HepG2 (cell line): Measurements from ENCODE around the gene STIP1. TPM values are rescaled to one million over a fixed set of nuclear protein-coding genes. Genes with fewer than 3 reads are reported as not detected.
A peak's percentile ranks its signal among the peaks of the same experiment; 100 is the strongest.

Source experiments
- HNF4A ChIP-seq: sonication (generic); formaldehyde crosslinking; IDR thresholded peaks from 2 replicates; pipeline ENCODE4 v1.4.0; 2020; ENCODE audit warnings: missing genetic modification reagents
- KMT2A ChIP-seq: sonication (generic); formaldehyde crosslinking; IDR thresholded peaks from 2 replicates; pipeline ENCODE4 v1.4.0; 2020; ENCODE audit warnings: missing genetic modification reagents
- MED1 ChIP-seq: sonication (generic); formaldehyde crosslinking; IDR thresholded peaks from 2 replicates; pipeline ENCODE4 v1.4.0; 2020; ENCODE audit warnings: missing genetic modification reagents
- NCOA2 ChIP-seq: sonication (generic); formaldehyde crosslinking; IDR thresholded peaks from 2 replicates; pipeline ENCODE4 v1.8.0; 2022; ENCODE audit warnings: inconsistent platforms
- POLR2AphosphoS2 ChIP-seq: IDR thresholded peaks from 2 replicates; pipeline ENCODE4 v1.6.1; 2011; ENCODE audit warnings: low read depth, low read length, improper control_type of control experiment
- SIX4 ChIP-seq: sonication (generic); formaldehyde crosslinking; IDR thresholded peaks from 2 replicates; pipeline ENCODE4 v1.4.0; 2020; ENCODE audit warnings: missing genetic modification reagents
- SRSF4 ChIP-seq: fragments of 200-400 bp; formaldehyde crosslinking; IDR thresholded peaks from one replicate; pipeline ENCODE4 v1.6.1; 2018; ENCODE audit warnings: mild to moderate bottlenecking, low read depth, low read length, moderate library complexity; ENCODE audit not compliant: poor library complexity, severe bottlenecking
- ZNF749 ChIP-seq: sonication (generic); formaldehyde crosslinking; IDR thresholded peaks from 2 replicates; pipeline ENCODE4 v1.8.0; 2022; ENCODE audit warnings: mild to moderate bottlenecking, missing genetic modification reagents, moderate library complexity, borderline replicate concordance
- polyA plus RNA-seq, 8 experiments: library from polyadenylated mRNA; depleted of rRNA in 3 of 8; stranded (reverse) in 7 of 8; unstranded in 1 of 8; fragments of >200 nt; fragmentation: Illumina TruSeq in 4 of 8; extraction: Trizol in 4 of 8; gene quantifications; 2 replicates each; pipeline versions ENCODE4 v1.2.1 to v1.2.3, GENCODE V29; 2011 to 2016; ENCODE audit warnings: low read depth in 4 of 8, missing spikeins in 1 of 8, mixed read lengths in 1 of 8; ENCODE audit not compliant: insufficient read depth in 1 of 8
- total RNA-seq, 5 experiments: library from RNA; depleted of rRNA; stranded (reverse); fragments of >200 nt; fragmentation: Illumina TruSeq; extraction: Trizol; gene quantifications; 2 replicates each; pipeline ENCODE4 v1.2.3, GENCODE V29; 2016; ENCODE audit warnings: low read depth in 1 of 5
- TF ChIP-seq, protein P1 (sequence below): sonication (generic); formaldehyde crosslinking; IDR thresholded peaks from 2 replicates; pipeline ENCODE4 v1.5.1; 2020; ENCODE audit warnings: mild to moderate bottlenecking, missing genetic modification reagents, borderline replicate concordance
- TF ChIP-seq, protein P2 (sequence below): sonication (generic); formaldehyde crosslinking; IDR thresholded peaks from 2 replicates; pipeline ENCODE4 v1.5.1; 2020; ENCODE audit warnings: missing genetic modification reagents, mild to moderate bottlenecking, borderline replicate concordance
- TF ChIP-seq, protein P3 (sequence below): sonication (generic); formaldehyde crosslinking; IDR thresholded peaks from 2 replicates; pipeline ENCODE4 v1.4.0; 2020; ENCODE audit warnings: mild to moderate bottlenecking, missing genetic modification reagents
- TF ChIP-seq, protein P4 (sequence below): sonication (generic); formaldehyde crosslinking; IDR thresholded peaks from 2 replicates; pipeline ENCODE4 v1.8.1; 2022; ENCODE audit warnings: mild to moderate bottlenecking, missing genetic modification reagents
- TF ChIP-seq, protein P5 (sequence below): sonication (generic); formaldehyde crosslinking; IDR thresholded peaks from 2 replicates; pipeline ENCODE4 v1.5.0; 2020; ENCODE audit warnings: mild to moderate bottlenecking, missing genetic modification reagents

STIP1 gene
- total and polyA plus RNA-seq, 2 of the 13 experiments (the other 11 are each of a cell fraction or from before 2014, with no cell fraction given): 81.1 to 217 TPM

DNA sequence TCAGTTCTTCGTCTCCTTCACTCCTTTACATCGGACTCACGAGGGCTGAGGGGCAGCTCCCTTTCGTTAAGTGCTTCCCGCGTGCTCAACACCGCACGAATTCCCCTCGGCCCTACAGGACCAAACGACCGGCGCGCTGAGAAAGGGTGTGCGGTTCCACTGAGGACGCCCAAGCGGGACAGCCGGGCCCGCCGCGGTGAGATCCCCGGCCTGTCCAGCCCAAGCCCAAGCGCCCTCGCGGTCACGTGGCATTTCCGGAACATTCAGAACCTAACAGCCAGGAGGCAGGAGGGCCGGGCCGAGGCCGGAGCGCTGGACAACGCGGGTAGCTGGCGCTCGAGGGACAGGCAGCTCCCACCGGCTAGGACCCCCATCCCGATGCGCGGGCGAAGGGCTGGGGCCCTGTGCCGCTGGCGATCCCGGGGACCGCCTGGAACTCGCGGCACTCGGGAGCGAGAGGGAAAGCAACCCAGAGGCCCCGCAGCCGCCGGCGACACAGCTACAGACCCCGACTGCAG is 737 bp upstream of the STIP1 start (continued):
- TF ChIP-seq, protein P1, sequence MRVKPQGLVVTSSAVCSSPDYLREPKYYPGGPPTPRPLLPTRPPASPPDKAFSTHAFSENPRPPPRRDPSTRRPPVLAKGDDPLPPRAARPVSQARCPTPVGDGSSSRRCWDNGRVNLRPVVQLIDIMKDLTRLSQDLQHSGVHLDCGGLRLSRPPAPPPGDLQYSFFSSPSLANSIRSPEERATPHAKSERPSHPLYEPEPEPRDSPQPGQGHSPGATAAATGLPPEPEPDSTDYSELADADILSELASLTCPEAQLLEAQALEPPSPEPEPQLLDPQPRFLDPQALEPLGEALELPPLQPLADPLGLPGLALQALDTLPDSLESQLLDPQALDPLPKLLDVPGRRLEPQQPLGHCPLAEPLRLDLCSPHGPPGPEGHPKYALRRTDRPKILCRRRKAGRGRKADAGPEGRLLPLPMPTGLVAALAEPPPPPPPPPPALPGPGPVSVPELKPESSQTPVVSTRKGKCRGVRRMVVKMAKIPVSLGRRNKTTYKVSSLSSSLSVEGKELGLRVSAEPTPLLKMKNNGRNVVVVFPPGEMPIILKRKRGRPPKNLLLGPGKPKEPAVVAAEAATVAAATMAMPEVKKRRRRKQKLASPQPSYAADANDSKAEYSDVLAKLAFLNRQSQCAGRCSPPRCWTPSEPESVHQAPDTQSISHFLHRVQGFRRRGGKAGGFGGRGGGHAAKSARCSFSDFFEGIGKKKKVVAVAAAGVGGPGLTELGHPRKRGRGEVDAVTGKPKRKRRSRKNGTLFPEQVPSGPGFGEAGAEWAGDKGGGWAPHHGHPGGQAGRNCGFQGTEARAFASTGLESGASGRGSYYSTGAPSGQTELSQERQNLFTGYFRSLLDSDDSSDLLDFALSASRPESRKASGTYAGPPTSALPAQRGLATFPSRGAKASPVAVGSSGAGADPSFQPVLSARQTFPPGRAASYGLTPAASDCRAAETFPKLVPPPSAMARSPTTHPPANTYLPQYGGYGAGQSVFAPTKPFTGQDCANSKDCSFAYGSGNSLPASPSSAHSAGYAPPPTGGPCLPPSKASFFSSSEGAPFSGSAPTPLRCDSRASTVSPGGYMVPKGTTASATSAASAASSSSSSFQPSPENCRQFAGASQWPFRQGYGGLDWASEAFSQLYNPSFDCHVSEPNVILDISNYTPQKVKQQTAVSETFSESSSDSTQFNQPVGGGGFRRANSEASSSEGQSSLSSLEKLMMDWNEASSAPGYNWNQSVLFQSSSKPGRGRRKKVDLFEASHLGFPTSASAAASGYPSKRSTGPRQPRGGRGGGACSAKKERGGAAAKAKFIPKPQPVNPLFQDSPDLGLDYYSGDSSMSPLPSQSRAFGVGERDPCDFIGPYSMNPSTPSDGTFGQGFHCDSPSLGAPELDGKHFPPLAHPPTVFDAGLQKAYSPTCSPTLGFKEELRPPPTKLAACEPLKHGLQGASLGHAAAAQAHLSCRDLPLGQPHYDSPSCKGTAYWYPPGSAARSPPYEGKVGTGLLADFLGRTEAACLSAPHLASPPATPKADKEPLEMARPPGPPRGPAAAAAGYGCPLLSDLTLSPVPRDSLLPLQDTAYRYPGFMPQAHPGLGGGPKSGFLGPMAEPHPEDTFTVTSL (CRISPR knock-in tag): peak; percentile 67; the same call in 1 of the 2 replicates
- TF ChIP-seq, protein P2, sequence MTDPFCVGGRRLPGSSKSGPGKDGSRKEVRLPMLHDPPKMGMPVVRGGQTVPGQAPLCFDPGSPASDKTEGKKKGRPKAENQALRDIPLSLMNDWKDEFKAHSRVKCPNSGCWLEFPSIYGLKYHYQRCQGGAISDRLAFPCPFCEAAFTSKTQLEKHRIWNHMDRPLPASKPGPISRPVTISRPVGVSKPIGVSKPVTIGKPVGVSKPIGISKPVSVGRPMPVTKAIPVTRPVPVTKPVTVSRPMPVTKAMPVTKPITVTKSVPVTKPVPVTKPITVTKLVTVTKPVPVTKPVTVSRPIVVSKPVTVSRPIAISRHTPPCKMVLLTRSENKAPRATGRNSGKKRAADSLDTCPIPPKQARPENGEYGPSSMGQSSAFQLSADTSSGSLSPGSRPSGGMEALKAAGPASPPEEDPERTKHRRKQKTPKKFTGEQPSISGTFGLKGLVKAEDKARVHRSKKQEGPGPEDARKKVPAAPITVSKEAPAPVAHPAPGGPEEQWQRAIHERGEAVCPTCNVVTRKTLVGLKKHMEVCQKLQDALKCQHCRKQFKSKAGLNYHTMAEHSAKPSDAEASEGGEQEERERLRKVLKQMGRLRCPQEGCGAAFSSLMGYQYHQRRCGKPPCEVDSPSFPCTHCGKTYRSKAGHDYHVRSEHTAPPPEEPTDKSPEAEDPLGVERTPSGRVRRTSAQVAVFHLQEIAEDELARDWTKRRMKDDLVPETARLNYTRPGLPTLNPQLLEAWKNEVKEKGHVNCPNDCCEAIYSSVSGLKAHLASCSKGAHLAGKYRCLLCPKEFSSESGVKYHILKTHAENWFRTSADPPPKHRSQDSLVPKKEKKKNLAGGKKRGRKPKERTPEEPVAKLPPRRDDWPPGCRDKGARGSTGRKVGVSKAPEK (CRISPR knock-in tag): 0 out of 2 replicates have a peak, but pooled peaks have one; percentile 47
- TF ChIP-seq, protein P3, sequence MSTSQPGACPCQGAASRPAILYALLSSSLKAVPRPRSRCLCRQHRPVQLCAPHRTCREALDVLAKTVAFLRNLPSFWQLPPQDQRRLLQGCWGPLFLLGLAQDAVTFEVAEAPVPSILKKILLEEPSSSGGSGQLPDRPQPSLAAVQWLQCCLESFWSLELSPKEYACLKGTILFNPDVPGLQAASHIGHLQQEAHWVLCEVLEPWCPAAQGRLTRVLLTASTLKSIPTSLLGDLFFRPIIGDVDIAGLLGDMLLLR (CRISPR knock-in tag): peak; percentile 98
- TF ChIP-seq, protein P4, sequence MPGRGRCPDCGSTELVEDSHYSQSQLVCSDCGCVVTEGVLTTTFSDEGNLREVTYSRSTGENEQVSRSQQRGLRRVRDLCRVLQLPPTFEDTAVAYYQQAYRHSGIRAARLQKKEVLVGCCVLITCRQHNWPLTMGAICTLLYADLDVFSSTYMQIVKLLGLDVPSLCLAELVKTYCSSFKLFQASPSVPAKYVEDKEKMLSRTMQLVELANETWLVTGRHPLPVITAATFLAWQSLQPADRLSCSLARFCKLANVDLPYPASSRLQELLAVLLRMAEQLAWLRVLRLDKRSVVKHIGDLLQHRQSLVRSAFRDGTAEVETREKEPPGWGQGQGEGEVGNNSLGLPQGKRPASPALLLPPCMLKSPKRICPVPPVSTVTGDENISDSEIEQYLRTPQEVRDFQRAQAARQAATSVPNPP (CRISPR knock-in tag): peak; percentile 97
- peak; percentile 65; the same call in 1 of the 2 replicates for TF ChIP-seq KMT2A (CRISPR knock-in tag)
- TF ChIP-seq HNF4A (CRISPR knock-in tag): no peak
- no peak for TF ChIP-seq SRSF4
- TF ChIP-seq SIX4 (CRISPR knock-in tag): 0 out of 2 replicates have a peak, but pooled peaks have one; percentile 15
- TF ChIP-seq MED1 (CRISPR knock-in tag): peak; percentile 78
- TF ChIP-seq NCOA2: 0 out of 2 replicates have a peak, but pooled peaks have one; percentile 39
- peak; percentile 62; the same call in 1 of the 2 replicates for TF ChIP-seq ZNF749 (CRISPR knock-in tag)
- peak; percentile 48; the same call in 1 of the 2 replicates for TF ChIP-seq POLR2AphosphoS2
- TF ChIP-seq, protein P5, sequence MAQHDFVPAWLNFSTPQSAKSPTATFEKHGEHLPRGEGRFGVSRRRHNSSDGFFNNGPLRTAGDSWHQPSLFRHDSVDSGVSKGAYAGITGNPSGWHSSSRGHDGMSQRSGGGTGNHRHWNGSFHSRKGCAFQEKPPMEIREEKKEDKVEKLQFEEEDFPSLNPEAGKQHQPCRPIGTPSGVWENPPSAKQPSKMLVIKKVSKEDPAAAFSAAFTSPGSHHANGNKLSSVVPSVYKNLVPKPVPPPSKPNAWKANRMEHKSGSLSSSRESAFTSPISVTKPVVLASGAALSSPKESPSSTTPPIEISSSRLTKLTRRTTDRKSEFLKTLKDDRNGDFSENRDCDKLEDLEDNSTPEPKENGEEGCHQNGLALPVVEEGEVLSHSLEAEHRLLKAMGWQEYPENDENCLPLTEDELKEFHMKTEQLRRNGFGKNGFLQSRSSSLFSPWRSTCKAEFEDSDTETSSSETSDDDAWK (CRISPR knock-in tag): no peak
